HG03378 (cell line): ENCODE results near the gene LIFR.
"Not testable (repeated sequence)": the region's sequence is repeated elsewhere in the genome, so short reads cannot be mapped to it uniquely, and the experiment has no call there.

Experiments
- ATAC-seq: cut with Tn5 transposase; IDR thresholded peaks from one replicate; pipeline ENCODE4 v1.9.1; 2021; ENCODE audit warnings: mild to moderate bottlenecking, moderate library complexity; ENCODE audit not compliant: unreplicated experiment

Gene LIFR

GRCh38 chr5:38524022-38524421 is 32.4 kb downstream of the LIFR start:
- ATAC-seq = no peak

GRCh38 chr5:38519476-38519875 is 37.0 kb downstream of the LIFR start:
- no peak for ATAC-seq

GRCh38 chr5:38518341-38518740 is 38.1 kb downstream of the LIFR start:
- no peak for ATAC-seq

GRCh38 chr5:38516649-38517048 is 39.8 kb downstream of the LIFR start:
- ATAC-seq = not testable (repeated sequence)

- no peak for ATAC-seq
Observed at GRCh38 chr5:38515646-38516045, 40.8 kb downstream of the LIFR start.

GRCh38 chr5:38515092-38515491 is 41.4 kb downstream of the LIFR start:
- ATAC-seq = no peak

- no peak for ATAC-seq
Observed at GRCh38 chr5:38509185-38509584, 47.3 kb downstream of the LIFR start.

GRCh38 chr5:38506302-38506701 is 50.1 kb downstream of the LIFR start:
- no peak for ATAC-seq

- ATAC-seq = no peak
Observed at GRCh38 chr5:38500573-38501260, 55.7 kb downstream of the LIFR start.

- ATAC-seq = no peak
Observed at GRCh38 chr5:38497946-38498345, 58.5 kb downstream of the LIFR start.

GRCh38 chr5:38494763-38495162 is 61.7 kb downstream of the LIFR start:
- ATAC-seq = no peak

- ATAC-seq = no peak
Observed at GRCh38 chr5:38494175-38494574, 62.3 kb downstream of the LIFR start.

- no peak for ATAC-seq
Observed at GRCh38 chr5:38483805-38484398, 72.5 kb downstream of the LIFR start.

GRCh38 chr5:38479315-38479904 is 77.0 kb downstream of the LIFR start:
- no peak for ATAC-seq

- no peak for ATAC-seq
Observed at GRCh38 chr5:38478878-38479277, 77.6 kb downstream of the LIFR start.

- no peak for ATAC-seq
Observed at GRCh38 chr5:38478166-38478565, 78.3 kb downstream of the LIFR start.

- no peak for ATAC-seq
Observed at GRCh38 chr5:38473008-38473407, 83.4 kb downstream of the LIFR start.

GRCh38 chr5:38472541-38472940 is 83.9 kb downstream of the LIFR start:
- ATAC-seq = no peak

GRCh38 chr5:38471709-38472108 is 84.7 kb downstream of the LIFR start:
- ATAC-seq = no peak

GRCh38 chr5:38469707-38470267 is 86.7 kb downstream of the LIFR start:
- no peak for ATAC-seq

GRCh38 chr5:38468978-38469706 is 87.3 kb downstream of the LIFR start:
- ATAC-seq = no peak
